GM19035 (cell line): ENCODE data around the gene CCDC148.
"Not testable (repeated sequence)": the region's sequence is repeated elsewhere in the genome, so short reads cannot be mapped to it uniquely, and the experiment has no call there.

Experiments used
- ATAC-seq: cut with Tn5 transposase; IDR thresholded peaks from one replicate; pipeline ENCODE4 v1.9.1; 2021; ENCODE audit not compliant: unreplicated experiment

CCDC148 gene

DNA sequence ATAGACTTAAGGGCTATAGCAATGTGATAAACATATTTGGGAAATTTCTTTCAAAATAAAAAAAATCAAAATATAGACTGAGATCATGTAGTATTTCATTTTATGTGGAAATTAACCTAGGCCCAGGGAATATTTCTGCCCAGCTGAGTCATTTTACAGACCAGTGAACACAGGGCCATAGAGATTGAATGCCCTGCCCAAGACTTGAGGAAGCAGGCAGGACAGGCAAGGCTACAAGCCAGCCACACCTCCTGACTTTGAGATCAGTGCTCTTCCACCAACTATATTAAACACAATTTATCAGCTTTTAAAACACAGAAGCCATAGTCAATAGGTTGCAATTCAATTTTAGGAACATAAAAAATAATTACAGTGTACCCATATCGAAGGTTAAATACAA is 12.9 kb downstream of the CCDC148 start:
- ATAC-seq, result no peak

DNA sequence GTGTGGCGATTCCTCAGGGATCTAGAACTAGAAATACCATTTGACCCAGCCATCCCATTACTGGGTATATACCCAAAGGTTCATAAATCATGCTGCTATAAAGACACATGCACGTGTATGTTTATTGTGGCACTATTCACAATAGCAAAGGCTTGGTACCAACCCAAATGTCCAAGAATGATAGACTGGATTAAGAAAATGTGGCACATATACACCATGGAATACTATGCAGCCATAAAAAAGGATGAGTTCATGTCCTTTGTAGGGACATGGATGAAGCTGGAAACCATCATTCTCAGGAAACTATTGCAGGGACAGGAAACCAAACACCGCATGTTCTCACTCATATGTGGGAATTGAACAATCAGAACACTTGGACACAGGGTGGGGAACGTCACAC is 17.5 kb downstream of the CCDC148 start:
- ATAC-seq, result not testable (repeated sequence)

DNA sequence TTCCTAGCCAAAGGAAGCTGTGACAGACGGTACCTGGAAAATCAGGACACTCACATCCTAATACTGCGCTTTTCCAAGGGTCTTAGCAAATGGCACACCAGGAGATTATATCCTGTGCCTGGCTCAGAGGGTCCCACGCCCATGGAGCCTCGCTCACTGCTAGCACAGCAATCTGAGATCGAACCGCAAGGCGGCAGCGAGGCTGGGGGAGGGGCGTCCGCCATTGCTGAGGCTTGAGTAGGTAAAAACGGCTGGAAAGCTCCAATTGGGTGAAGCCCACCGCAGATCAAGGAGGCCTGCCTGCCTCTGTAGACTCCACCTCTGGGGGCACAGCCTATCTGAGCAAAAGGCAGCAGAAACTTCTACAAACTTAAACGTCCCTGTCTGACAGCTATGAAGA is 22.8 kb downstream of the CCDC148 start:
- ATAC-seq, result not testable (repeated sequence)

DNA sequence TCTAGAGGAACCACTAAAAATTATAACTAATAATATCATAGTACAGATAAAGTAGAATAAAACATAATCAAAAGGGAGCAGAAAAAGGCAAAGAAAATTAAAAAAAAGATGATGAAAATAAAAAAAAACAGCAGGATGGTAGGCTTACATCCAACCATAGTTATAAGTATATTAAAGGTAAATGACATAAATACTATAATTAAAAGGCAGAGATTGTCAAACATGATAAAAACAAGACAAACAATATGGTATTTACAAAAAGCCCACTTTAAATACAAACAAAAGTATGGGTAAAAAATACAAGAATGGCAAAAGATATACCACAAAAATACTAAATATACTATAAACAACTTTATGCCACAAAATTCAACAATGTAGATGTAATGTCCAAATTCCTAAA is 24.4 kb downstream of the CCDC148 start:
- ATAC-seq, result no peak

DNA sequence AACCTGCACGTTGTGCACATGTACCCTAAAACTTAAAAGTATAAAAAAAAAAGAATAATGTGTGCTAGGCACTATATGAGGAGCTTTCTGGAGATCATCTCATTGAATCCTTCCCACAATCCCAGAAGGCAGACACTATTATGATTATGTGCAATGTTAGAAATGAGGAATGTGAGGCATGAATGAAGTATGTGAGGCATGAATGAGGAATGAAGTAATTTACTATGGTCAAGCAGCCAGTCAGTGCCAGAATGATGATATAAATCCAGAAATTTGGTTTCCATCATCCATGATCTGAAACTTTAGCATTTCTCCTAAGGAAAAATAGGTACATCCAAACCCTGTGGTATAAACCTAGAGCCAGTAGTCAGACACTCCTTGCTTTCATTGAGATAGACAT is 42.0 kb downstream of the CCDC148 start:
- no peak for ATAC-seq

DNA sequence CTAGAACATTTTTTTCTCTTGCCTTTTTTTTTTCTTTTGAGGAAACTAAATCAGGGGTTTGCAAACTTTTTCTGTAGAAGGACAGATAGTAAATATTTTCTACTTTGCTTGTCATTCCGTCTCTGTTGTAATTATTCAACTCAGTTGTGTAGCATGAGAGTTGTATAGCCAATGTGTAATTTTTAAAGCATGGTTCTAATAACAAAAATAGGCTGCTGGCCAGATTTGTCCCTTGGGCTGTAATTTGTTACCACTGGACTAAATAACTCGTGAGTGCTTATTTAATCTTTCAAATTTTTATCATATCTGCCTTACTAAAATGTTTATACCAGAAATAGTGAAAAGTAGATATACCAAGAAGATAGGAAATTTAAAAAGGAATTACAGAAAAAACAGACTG is 43.0 kb downstream of the CCDC148 start:
- ATAC-seq, result no peak

DNA sequence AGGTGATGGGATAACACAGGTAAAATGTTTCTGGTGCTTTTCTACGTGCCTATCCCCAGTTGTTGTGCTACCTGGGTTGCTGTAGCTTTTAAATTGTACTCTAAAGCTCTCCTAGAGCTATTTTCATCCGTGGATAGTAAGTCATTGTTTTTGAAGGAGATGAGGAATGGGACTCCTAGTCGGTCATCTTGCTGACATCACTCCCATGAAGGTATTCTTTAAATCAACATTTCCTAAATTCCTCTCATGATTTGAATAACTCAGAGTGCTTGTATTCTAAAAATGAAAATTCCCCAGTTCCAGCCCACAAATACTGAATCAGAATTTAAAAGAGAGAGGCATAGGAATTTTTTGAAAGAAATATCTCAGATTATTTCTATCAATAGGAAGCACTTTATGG is 44.3 kb downstream of the CCDC148 start:
- ATAC-seq, result no peak

DNA sequence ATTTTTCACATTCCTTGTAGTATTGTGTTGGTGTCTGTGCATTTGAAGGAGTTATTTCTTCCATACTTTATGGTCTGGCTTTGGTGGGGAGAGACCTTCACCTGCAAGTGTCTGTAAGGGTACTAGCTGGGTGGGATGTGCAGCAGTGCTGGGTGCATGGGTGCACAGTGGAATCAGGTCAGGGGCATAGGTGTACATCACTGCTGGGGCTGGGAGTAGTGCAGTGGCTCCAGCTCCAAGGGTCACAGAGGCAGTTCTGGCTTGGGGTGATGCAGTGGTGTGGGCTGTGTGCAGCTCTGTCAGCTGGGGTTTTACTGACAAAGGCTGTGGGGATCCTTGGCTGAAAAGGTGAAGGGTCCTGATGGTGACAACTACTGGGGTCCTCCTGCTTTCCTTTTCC is 44.8 kb downstream of the CCDC148 start:
- no peak for ATAC-seq

DNA sequence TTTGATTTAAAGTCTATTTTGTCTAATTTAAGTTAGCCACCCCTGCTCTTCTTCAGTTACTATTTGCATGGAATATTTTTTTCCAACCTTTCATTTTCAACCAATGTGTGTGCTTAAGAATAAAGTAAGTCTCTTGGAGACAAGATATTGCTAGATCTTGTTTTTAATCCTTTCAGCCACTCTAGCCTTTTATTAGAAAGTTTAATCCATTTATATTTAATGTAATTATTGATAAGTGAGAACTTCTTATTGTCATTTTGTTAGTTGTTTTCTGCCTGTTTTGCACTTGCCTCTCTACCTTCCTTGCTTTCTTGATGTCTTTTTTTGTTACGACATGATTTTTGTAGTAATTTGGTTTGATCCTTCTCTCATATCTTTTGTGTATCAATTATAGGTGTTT is 46.4 kb downstream of the CCDC148 start:
- no peak for ATAC-seq

DNA sequence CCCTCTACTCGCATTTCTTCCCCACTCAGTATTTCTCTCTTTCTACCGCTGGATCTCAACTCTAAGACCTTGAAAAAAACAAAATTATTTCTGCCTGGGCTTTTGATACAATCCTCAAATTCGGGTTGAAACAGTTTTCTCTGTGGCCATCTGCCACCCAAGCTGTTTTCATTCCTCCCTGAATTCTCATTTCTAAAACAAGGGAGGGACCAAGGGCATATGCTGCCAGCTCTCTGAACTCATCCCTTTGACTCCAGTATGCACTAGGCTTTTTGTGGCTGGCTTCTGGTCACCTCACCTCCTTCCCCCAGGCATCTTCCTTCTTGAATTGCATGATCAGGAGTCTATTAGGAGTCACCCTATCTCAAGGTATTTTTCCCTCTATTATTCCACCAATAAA is 49.5 kb downstream of the CCDC148 start:
- ATAC-seq, result no peak

DNA sequence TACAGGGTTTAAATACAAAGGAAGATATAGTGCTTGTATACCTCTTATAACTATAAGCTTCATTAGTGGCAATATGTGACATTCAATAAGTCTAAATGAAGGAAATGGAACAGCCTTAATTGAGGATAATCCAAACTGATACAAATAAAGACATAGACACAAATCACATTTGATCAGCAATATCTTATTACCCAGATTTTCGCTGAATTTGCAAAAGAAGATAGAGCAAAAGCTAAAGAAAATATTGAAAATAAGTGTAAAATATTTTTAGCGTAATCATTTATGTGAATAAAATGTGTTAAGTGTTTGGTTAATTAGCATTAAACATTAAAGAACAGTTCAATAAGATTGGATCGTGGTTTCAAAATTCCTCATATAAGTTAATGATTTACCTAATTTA is 51.2 kb downstream of the CCDC148 start:
- ATAC-seq, result no peak

DNA sequence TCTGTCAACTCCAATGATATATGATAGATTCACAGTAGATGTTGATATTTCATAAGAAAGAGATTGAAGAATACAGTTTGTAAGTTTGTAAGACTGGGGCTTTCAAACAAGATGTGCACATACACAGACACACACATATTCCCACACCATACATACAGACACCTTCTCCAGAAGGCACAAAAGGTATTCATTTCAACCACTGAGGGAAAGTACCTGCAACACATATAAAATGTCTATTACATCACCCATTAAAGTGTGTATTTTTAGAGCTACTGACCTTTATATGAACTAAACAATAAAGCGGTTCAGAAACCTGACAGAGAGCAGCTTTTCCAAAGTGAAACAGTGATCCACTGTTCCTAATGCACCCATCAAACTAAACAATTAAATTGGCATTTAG is 53.3 kb downstream of the CCDC148 start:
- ATAC-seq, result no peak

DNA sequence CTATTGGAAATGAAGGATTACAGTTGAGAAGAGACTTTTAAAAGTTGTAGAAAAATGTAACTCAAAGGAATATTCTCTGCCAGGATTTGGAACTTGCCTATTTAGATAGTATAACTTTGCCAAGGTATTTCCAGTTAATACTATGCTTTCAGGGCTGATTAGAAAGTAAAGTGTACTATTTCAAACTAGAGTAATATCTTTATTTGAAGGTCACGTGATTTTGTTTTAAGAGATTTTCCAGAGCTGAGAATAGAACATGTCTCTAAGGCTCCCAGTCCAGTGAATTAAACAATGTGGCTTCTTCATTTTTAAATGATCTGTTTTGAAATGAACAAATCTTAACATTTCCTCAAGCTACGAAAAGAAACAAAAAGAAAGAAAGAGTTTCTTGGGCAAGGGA is 53.9 kb downstream of the CCDC148 start:
- ATAC-seq, result no peak

DNA sequence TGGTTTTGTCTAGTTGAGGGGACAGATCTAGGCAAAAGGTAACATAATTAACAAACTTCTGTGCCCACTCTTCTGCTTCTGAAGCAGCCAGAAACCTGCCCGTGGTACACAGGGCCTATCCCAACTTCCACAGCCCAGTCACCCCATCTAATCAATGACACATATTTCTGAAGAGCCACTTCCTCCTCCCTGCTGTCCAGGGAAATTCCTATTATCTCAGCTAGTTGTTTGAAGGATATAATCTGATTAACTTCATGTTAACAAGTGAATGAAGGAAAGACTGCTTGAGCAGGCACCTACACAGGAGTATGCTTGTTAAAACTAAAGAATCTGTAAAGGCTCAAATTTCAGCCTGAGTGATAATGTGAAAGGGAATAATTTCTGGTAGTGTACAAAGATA is 61.4 kb downstream of the CCDC148 start:
- ATAC-seq, result no peak

DNA sequence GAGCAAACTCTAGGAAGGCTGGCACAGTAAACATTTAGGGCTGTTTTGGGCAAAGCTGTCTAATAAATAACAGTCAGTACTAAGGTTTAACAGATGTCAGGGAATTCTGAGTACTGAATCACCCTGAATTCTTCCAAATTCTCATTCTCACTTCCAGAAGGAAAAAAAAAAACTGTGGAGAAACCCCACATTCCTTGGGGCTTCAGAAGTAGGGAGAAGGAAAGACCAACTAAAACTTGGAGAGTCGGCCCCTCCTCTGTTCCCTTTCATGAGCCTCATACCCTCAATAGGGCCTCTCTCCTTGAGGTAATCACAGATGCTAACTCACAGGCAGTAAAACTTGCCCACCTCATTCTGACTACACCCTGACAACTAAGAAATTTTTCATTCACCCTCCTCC is 62.1 kb downstream of the CCDC148 start:
- no peak for ATAC-seq

DNA sequence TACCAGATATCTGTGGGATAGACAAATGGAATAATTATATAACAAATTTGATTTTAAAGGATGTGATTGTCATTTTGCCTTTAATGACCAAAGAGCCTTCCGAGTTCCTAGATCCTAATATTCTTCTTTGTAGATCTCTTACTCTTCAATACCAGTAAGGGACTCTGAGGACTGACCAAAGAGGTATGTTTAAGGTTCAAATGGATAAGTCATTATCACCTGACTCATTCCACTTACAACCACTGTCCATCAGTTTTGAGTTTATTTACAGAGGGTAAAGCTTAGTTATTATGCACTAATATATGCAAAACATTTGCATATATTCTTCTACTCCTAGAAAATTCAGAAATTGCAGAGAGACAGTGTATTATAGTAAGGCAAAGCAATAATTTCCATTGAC is 62.7 kb downstream of the CCDC148 start:
- ATAC-seq, result no peak

DNA sequence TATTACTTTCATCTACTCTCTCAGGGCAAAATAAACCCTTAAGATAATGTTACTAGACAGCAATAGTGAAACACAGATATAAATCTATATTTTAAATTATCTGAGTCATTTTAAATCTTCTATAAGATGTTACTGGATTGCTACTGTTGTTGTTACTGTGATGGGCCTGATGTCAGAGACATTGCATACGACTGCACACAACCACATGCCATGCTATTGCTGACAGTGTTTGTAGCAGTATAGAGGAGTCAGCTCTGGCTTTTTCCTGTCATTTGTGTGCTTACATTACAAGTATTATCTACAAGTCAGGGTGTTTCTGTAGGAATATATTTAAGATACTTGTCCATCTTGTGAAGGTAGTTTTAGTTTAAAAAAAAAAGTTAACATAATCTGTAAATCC is 63.9 kb downstream of the CCDC148 start:
- ATAC-seq, result no peak

DNA sequence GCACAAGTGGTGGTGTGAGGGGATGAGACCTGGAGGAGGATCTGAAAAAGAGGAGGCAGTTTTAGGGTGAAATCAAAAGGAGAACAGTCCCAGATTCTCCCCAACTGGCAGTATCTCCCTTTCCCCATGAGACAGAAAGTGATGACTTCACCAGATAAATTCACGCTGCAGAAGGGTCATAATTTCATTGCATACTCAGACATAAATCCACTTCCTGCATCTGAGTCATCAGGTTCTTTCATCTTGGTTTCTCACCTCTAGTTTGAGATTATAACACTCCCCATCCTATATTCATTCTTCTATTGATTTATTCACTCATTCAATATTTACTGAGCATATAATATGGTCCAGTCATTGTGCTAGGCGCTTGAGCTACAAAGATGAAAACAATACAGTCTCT is 64.7 kb downstream of the CCDC148 start:
- no peak for ATAC-seq

DNA sequence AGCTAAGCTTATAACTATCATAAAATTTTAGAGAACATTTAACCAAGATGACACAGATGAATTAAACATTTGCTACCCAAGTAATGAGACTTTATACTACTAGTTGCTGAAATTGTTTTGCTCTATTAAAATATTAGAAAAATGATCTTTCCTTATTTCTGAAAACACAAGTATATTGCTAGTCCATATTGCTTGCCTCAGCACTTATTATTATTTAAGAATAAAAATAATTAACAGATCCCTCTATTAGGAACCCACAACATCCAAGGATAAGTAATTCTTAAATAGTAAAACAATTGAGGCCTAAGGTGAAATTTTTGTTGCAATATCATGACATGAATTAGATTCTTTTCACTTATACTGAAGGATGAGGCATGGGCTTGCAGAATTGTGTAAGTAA is 65.2 kb downstream of the CCDC148 start:
- no peak for ATAC-seq

DNA sequence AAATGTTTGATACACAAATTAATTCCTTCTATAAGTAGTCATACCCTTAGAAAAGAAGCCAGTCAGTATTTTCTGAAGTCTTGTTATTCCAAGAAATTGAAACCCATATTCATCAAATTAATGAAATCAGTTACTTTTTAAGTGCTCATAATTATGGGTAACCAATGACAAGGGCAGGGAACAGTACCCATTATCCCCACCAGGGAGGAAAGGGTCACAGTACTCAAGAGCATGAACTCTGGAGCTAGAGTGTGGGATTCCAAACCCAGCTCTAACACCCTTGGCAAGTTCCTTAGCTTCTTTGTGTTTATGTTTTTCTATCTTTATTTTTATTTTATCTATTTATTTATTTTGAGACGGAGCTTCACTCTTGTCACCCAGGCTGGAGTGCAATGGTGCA is 68.4 kb downstream of the CCDC148 start:
- no peak for ATAC-seq

DNA sequence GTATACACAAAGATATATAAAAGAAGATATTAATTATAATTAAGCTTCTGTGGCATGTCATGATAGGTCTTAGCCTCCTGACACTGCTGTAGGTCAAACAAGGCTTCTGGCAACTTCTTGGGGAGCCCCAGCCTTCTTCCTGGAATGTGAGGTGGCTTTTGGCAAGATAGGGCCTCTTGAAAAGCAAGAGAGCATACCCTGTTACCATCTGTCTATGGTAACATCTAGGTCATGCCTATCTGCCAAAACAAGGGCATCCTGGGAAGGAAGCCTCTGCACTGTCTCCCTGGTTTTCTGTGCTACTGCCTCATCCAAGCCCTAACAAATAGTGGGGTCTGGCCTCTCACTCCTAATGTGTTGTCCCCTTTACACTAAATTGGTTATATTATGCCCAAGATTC is 70.9 kb downstream of the CCDC148 start:
- ATAC-seq, result no peak

DNA sequence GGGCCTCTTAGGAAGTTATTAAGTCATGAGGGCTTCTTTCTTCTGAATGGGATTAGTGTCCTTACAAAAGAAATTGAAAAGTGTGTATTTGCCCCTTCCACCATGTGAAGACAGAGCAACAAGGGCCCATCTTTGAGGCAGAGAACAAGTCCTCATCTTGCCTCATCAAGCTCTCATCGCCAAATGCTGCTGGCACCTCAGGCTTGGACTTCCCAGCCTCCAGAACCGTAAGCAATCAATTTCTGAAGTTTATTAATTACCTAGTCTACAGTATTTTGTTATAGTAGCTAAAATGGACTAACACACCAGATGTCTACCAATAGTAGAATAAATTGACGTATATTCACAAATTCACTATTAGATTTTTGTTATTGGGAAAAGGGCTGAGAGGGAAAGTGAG is 74.6 kb downstream of the CCDC148 start:
- no peak for ATAC-seq

DNA sequence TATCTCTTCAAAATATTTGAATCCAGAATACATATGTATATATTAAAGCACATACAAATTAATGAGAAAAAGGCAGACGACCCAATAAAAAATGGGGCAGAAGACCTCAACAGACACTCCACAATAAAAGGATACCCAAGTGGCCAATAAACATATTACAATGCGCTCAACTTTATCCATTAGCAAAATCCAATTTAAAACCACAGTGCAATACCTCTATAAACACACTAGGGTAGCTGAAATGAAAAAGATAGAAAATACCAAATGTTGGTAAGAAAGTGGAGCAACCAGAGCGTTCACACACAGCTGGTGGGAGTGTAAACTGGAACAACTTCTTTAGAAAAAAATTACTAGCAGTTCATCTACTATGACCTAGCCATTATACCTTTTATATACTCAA is 75.3 kb downstream of the CCDC148 start:
- ATAC-seq, result no peak

DNA sequence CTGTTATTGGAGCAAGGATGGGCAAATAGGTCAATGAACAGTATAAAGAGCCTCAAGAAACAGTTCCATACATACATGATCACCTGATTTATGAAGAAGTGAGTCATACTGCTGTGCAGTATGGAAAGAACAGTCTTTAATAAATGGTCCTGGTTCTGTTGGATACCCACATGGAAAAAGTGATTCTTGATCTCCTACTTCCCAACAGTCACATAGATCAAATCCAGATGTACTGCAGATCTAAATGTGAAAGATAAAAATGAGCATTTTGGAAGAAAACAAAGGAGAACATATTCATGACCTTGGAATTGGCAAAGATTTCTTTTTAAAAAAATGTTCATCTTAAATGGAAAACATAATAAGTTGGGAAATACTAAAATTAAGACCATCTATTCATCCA is 75.8 kb downstream of the CCDC148 start:
- ATAC-seq, result no peak
